Mucosa of rectum (tissue), 2 donors: ENCODE results near the gene RXFP3.
A peak's percentile ranks its signal among the peaks of the same experiment; 100 is the strongest.

Experiments used
- H3K27ac ChIP-seq, 2 donors: one replicate each; pipeline ENCODE4 v1.7.0; 2013; ENCODE audit warnings: inconsistent platforms in 2 of 2, low read depth in 2 of 2, low read length in 2 of 2
- H3K27me3 ChIP-seq, 2 donors: one replicate each; pipeline ENCODE4 v1.7.0; 2013; ENCODE audit warnings: low read length in 2 of 2; ENCODE audit not compliant: control insufficient read depth in 2 of 2, insufficient read depth in 2 of 2
- H3K36me3 ChIP-seq, 2 donors: one replicate each; pipeline ENCODE4 v1.7.0; 2013; ENCODE audit warnings: low read length in 2 of 2; ENCODE audit not compliant: control insufficient read depth in 2 of 2, insufficient read depth in 2 of 2
- H3K4me1 ChIP-seq, 2 donors: one replicate each; pipeline ENCODE4 v1.7.0; 2013; ENCODE audit warnings: low read length in 2 of 2, mild to moderate bottlenecking in 1 of 2; ENCODE audit not compliant: control insufficient read depth in 2 of 2, insufficient read depth in 2 of 2
- H3K4me3 ChIP-seq, 2 donors: one replicate each; pipeline ENCODE4 v1.7.0; 2013; ENCODE audit warnings: low read length in 2 of 2
- H3K9ac ChIP-seq, 2 donors: one replicate each; pipeline ENCODE4 v1.7.0; 2013; ENCODE audit warnings: low read length in 2 of 2, low read depth in 1 of 2, mild to moderate bottlenecking in 1 of 2
- H3K9me3 ChIP-seq, 2 donors: one replicate each; pipeline ENCODE4 v1.7.0; 2013; ENCODE audit warnings: low read length in 2 of 2; ENCODE audit not compliant: control insufficient read depth in 2 of 2
- donor health status: healthy.
- donor health status: Normal muscosa, but diverticular disease.

The RXFP3 gene

GRCh38 chr5:33936381-33937016 lies at the start of gene RXFP3:
TSS of gene RXFP3 (plus strand) at chr5:33936386. CDS start at chr5:33936741, 355 bp downstream.
- H3K27me3 ChIP-seq, result peaks cover 5 to 14% of the 10 kb centered on the region in 2 donors
- peak within 1 kb of the TSS in 1 of 2 donors; percentile 9 for H3K4me3 ChIP-seq
- H3K36me3 ChIP-seq, result no peaks in the 10 kb centered on the region

GRCh38 chr5:33887268-33887667 lies 48.9 kb upstream of the RXFP3 start:
- Histone ChIP-seq H3K27ac (no peak overlapping the region), H3K27me3 (no peaks in the 10 kb centered on the region), H3K4me3 (no peak overlapping the region), H3K4me1 (no peaks in the 10 kb centered on the region), H3K9ac (no peak overlapping the region), H3K9me3 (no peaks in the 10 kb centered on the region), H3K36me3 (no peaks in the 10 kb centered on the region)

More at GRCh38 chr5:33936381-33937016, at the start of gene RXFP3:
- H3K27ac ChIP-seq, result no peak within 1 kb of the TSS
- H3K4me1 ChIP-seq, result no peaks in the 10 kb centered on the region
- H3K9ac ChIP-seq, result no peak within 1 kb of the TSS
- no peaks in the 10 kb centered on the region for H3K9me3 ChIP-seq

GRCh38 chr5:33888587-33888986 lies 47.6 kb upstream of the RXFP3 start:
- no peak overlapping the region for H3K9ac ChIP-seq
- H3K4me3 ChIP-seq, result no peak overlapping the region
- H3K36me3 ChIP-seq, result no peaks in the 10 kb centered on the region
- H3K9me3 ChIP-seq, result no peaks in the 10 kb centered on the region
- peaks cover 0 to 5% of the 10 kb centered on the region in 2 donors for H3K27me3 ChIP-seq
- no peak overlapping the region for H3K27ac ChIP-seq
- H3K4me1 ChIP-seq, result no peaks in the 10 kb centered on the region

- Histone ChIP-seq H3K9ac (no peak overlapping the region), H3K27ac (no peak overlapping the region), H3K4me3 (peak overlapping the region in 1 of 2 donors; percentile 60), H3K36me3 (no peaks in the 10 kb centered on the region), H3K27me3 (peaks cover 0 to 5% of the 10 kb centered on the region in 2 donors), H3K4me1 (no peaks in the 10 kb centered on the region), H3K9me3 (no peaks in the 10 kb centered on the region)
These were observed 45.8 kb upstream of the RXFP3 start for GRCh38 chr5:33890131-33891032.

GRCh38 chr5:33891446-33891787 lies 44.8 kb upstream of the RXFP3 start:
- no peak overlapping the region for H3K9ac ChIP-seq
- peaks cover 0 to 5% of the 10 kb centered on the region in 2 donors for H3K27me3 ChIP-seq
- H3K4me3 ChIP-seq, result peak overlapping the region; percentile 22 to 60
- no peaks in the 10 kb centered on the region for H3K9me3 ChIP-seq
- H3K4me1 ChIP-seq, result no peaks in the 10 kb centered on the region
- no peaks in the 10 kb centered on the region for H3K36me3 ChIP-seq
- H3K27ac ChIP-seq, result no peak overlapping the region

- H3K4me3 ChIP-seq, result peak within 1 kb of the TSS; percentile 22 to 60
- H3K9ac ChIP-seq, result no peak within 1 kb of the TSS
- H3K27me3 ChIP-seq, result peaks cover 0 to 5% of the 10 kb centered on the region in 2 donors
- H3K9me3 ChIP-seq, result no peaks in the 10 kb centered on the region
- no peaks in the 10 kb centered on the region for H3K4me1 ChIP-seq
- no peaks in the 10 kb centered on the region for H3K36me3 ChIP-seq
- H3K27ac ChIP-seq, result no peak within 1 kb of the TSS
These were observed 44.2 kb upstream of the RXFP3 start, which contains the start of gene ADAMTS12 for GRCh38 chr5:33891788-33892619. TSS of gene ADAMTS12 (minus strand) at chr5:33891990. CDS start at chr5:33891856, 134 bp downstream.

GRCh38 chr5:33892620-33893137 lies 43.5 kb upstream of the RXFP3 start:
- no peak overlapping the region for H3K27ac ChIP-seq

GRCh38 chr5:33894566-33894965 lies 41.6 kb upstream of the RXFP3 start:
- Histone ChIP-seq H3K9me3 (no peaks in the 10 kb centered on the region), H3K4me3 (no peak overlapping the region), H3K27ac (no peak overlapping the region), H3K36me3 (no peaks in the 10 kb centered on the region), H3K4me1 (no peaks in the 10 kb centered on the region), H3K9ac (no peak overlapping the region), H3K27me3 (peaks cover 0 to 5% of the 10 kb centered on the region in 2 donors)

More at GRCh38 chr5:33892620-33893137, 43.5 kb upstream of the RXFP3 start:
- H3K4me1 ChIP-seq, result no peaks in the 10 kb centered on the region
- H3K27me3 ChIP-seq, result peaks cover 0 to 5% of the 10 kb centered on the region in 2 donors
- H3K9me3 ChIP-seq, result no peaks in the 10 kb centered on the region
- H3K4me3 ChIP-seq, result no peak overlapping the region
- no peaks in the 10 kb centered on the region for H3K36me3 ChIP-seq
- H3K9ac ChIP-seq, result no peak overlapping the region

- no peaks in the 10 kb centered on the region for H3K4me1 ChIP-seq
- H3K27ac ChIP-seq, result no peak overlapping the region
- H3K27me3 ChIP-seq, result no peaks in the 10 kb centered on the region
- H3K9ac ChIP-seq, result no peak overlapping the region
- no peaks in the 10 kb centered on the region for H3K9me3 ChIP-seq
- H3K36me3 ChIP-seq, result no peaks in the 10 kb centered on the region
- no peak overlapping the region for H3K4me3 ChIP-seq
These were observed 35.0 kb upstream of the RXFP3 start for GRCh38 chr5:33901156-33901555.
